Glutamatergic neuron (in vitro differentiated cells): ENCODE data around the gene FHL2. TPM values are rescaled to one million over a fixed set of nuclear protein-coding genes. Genes with fewer than 3 reads are reported as not detected.

Experiments used
- DNase-seq: peaks from one replicate; pipeline ENCODE4 v3.0.0; 2022
- H3K27ac Mint-ChIP-seq: one replicate; pipeline ENCODE4 v1.8.0; 2020; ENCODE audit warnings: mild to moderate bottlenecking, mixed read lengths, inconsistent platforms; ENCODE audit not compliant: unreplicated experiment
- H3K27me3 Mint-ChIP-seq: one replicate; pipeline ENCODE4 v1.8.0; 2020; ENCODE audit warnings: mild to moderate bottlenecking, moderate library complexity, mixed read lengths, inconsistent platforms; ENCODE audit not compliant: unreplicated experiment
- H3K36me3 Mint-ChIP-seq: one replicate; pipeline ENCODE4 v1.8.0; 2020; ENCODE audit warnings: mild to moderate bottlenecking, mixed read lengths, inconsistent platforms; ENCODE audit not compliant: unreplicated experiment
- H3K4me1 Mint-ChIP-seq: one replicate; pipeline ENCODE4 v1.8.0; 2020; ENCODE audit warnings: mild to moderate bottlenecking, low read depth, mixed read lengths, inconsistent platforms; ENCODE audit not compliant: unreplicated experiment
- H3K4me3 Mint-ChIP-seq: one replicate; pipeline ENCODE4 v1.8.0; 2020; ENCODE audit warnings: mild to moderate bottlenecking, mixed read lengths, inconsistent platforms; ENCODE audit not compliant: unreplicated experiment
- H3K9me3 Mint-ChIP-seq: one replicate; pipeline ENCODE4 v1.8.0; 2020; ENCODE audit warnings: mild to moderate bottlenecking, moderate library complexity, mixed read lengths, inconsistent platforms; ENCODE audit not compliant: unreplicated experiment
- CTCF ChIP-seq: fragments of 200-600 bp; sonication (generic); IDR thresholded peaks from one replicate; pipeline ENCODE4 v1.5.0; 2021; ENCODE audit not compliant: partially characterized antibody, unreplicated experiment
- total RNA-seq: library from RNA; stranded (reverse); fragmentation: NEBNext Ultra II Directional; extraction: Animal tissue kit (Norgen Biotek cat#: 25700); gene quantifications from one replicate; pipeline ENCODE4 v1.2.1, GENCODE V29; 2021; ENCODE audit not compliant: unreplicated experiment

The FHL2 gene
- total RNA-seq, 1 donor from 2014 or later = 3.2 TPM

- Mint-ChIP-seq H3K9me3 (no peaks in the 10 kb centered on the region), H3K27me3 (no peaks in the 10 kb centered on the region), H3K27ac (no peak overlapping the region), H3K36me3 (no peaks in the 10 kb centered on the region), H3K4me3 (no peak overlapping the region), H3K4me1 (peaks cover 4% of the 10 kb centered on the region)
- no peak for DNase-seq
- TF ChIP-seq CTCF = no peak
Measured at GRCh38 chr2:105371810-105372209, 27.0 kb downstream of the FHL2 start.

GRCh38 chr2:105371156-105371555, 27.7 kb downstream of the FHL2 start:
- Mint-ChIP-seq H3K27ac (no peak overlapping the region), H3K4me3 (no peak overlapping the region), H3K36me3 (no peaks in the 10 kb centered on the region), H3K27me3 (no peaks in the 10 kb centered on the region), H3K9me3 (no peaks in the 10 kb centered on the region), H3K4me1 (peaks cover 4% of the 10 kb centered on the region)
- TF ChIP-seq CTCF = no peak
- no peak for DNase-seq

GRCh38 chr2:105369777-105370690, 28.8 kb downstream of the FHL2 start:
- peaks cover 4% of the 10 kb centered on the region for H3K4me1 Mint-ChIP-seq
- H3K4me3 Mint-ChIP-seq = no peak overlapping the region
- no peaks in the 10 kb centered on the region for H3K27me3 Mint-ChIP-seq
- no peak overlapping the region for H3K27ac Mint-ChIP-seq
- no peaks in the 10 kb centered on the region for H3K9me3 Mint-ChIP-seq
- peak; percentile 91 for DNase-seq
- H3K36me3 Mint-ChIP-seq = no peaks in the 10 kb centered on the region
- TF ChIP-seq CTCF = peak; percentile 82

- no peak for TF ChIP-seq CTCF
- Mint-ChIP-seq H3K4me1 (peaks cover 4% of the 10 kb centered on the region), H3K27me3 (no peaks in the 10 kb centered on the region), H3K4me3 (no peak overlapping the region), H3K36me3 (no peaks in the 10 kb centered on the region), H3K9me3 (no peaks in the 10 kb centered on the region), H3K27ac (no peak overlapping the region)
- DNase-seq = no peak
Measured at GRCh38 chr2:105368759-105369408, 30.0 kb downstream of the FHL2 start.

- Mint-ChIP-seq H3K36me3 (no peaks in the 10 kb centered on the region), H3K9me3 (no peaks in the 10 kb centered on the region), H3K27me3 (no peaks in the 10 kb centered on the region), H3K4me3 (no peak overlapping the region), H3K27ac (no peak overlapping the region), H3K4me1 (peaks cover 4% of the 10 kb centered on the region)
- no peak for TF ChIP-seq CTCF
- no peak for DNase-seq
Measured at GRCh38 chr2:105365206-105365605, 33.6 kb downstream of the FHL2 start.
